Vein endothelial cell (primary cell): Measurements from ENCODE around the gene HSF2. TPM values are rescaled to one million over a fixed set of nuclear protein-coding genes. Genes with fewer than 3 reads are reported as not detected.

Experiments
- small RNA-seq: library from RNA; depleted of rRNA; stranded (forward); fragments of <200 nt; gene quantifications from one replicate; pipeline ENCODE3, GENCODE V24; 2012
- total RNA-seq: library from RNA; depleted of rRNA; stranded (reverse); fragments of >200 nt; gene quantifications from 2 replicates; pipeline ENCODE4 v1.2.3, GENCODE V29; 2012

HSF2 gene, protein sequence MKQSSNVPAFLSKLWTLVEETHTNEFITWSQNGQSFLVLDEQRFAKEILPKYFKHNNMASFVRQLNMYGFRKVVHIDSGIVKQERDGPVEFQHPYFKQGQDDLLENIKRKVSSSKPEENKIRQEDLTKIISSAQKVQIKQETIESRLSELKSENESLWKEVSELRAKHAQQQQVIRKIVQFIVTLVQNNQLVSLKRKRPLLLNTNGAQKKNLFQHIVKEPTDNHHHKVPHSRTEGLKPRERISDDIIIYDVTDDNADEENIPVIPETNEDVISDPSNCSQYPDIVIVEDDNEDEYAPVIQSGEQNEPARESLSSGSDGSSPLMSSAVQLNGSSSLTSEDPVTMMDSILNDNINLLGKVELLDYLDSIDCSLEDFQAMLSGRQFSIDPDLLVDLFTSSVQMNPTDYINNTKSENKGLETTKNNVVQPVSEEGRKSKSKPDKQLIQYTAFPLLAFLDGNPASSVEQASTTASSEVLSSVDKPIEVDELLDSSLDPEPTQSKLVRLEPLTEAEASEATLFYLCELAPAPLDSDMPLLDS
- 12.4 and 14.1 TPM in 2 replicates for total RNA-seq

DNA sequence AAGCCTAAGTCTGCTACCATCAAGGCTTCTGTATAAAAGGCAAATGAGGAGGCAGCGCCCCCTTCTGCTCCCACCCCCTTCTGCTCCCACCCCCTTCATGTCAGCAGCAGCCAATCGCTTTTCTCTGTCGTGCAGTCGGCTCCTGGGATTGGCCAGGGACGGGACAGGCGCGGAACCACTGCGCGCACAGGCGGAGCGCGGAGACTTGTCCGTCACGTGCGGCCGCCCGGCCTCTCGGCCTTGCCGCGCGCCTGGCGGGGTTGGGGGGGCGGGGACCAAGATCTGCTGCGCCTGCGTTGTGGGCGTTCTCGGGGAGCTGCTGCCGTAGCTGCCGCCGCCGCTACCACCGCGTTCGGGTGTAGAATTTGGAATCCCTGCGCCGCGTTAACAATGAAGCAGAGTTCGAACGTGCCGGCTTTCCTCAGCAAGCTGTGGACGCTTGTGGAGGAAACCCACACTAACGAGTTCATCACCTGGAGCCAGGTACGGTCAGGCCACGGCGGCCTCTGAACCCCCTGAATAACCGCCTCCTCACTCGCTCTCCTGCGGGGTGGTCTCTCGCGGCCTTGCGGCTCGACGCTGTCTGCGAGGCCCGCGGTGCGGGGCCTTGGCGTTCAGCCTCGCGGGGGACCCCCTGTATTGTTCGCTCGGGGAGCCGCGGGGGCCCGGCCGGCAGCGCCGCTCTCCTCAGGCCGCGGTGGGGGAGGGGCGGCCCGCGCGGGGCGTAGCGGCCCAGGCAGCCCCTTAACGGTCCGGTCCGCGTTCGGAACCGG lies at the start of gene HSF2:
HSF2 (plus strand) TSS at position 305 of the 773 bp plus-strand sequence; CDS start at position 391, 86 bp downstream.

DNA sequence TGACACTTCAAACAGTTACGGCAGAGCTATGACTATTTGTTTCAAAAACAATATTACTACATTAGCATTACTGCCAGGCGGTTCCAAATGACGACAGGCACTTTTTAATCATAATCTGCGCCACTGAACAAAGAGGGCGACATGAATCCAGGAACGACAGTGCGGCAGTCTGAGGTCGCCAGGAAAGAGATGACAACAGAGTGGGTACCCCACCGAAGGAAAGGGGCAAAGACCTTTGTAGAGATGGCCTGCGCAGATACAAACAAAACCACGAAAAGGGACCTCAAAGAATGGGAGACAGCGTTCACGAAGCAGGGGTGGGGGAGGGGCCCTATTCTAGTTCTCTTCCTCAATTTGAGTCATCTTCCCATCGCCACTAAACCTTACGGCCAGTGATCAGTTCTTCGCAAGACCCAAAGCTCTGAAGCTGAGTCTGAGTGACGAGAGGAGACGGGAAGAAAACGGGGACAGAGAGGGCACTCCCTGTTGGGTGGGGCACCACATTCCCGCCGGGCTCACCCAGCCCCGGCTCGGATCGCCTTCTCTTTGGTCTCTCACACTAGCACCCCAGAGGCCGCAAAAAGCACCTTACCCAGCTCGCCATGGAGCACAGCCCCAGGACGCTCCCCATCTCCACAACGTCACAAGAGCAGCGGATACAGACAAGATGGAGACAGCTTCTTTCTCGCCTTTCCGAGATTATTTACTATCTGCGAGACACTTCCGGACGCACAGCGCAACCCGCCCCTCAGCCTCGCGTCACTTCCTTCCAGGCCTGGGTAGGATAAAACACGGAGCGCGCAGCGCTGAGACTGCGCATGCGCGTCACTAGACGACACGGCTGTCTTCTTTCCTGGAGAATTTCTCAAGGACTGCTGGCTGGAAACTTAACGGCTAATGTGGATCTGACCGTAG lies 71.9 kb downstream of the HSF2 start, which contains the start of gene SERINC1:
SERINC1 (minus strand) TSS at position 701 of the 915 bp plus-strand sequence; CDS start at position 631, 70 bp downstream.

Small RNA genes within 50 kb of the gene (small RNA-seq; reads per million reads assigned to genes)
- gene Z99129.1, result not detected

Other genes with a start within 250 kb of the HSF2 start
- 143 and 153 TPM in 2 replicates for gene SERINC1, start 72.2 kb downstream of the HSF2 start, total RNA-seq
- gene PKIB, start 210.8 kb downstream of the HSF2 start, total RNA-seq, result 0.33 TPM in 1 of 2 replicates, not detected in the other